HepG2 (cell line): ENCODE measurements around the gene IQCF5. TPM values are rescaled to one million over a fixed set of nuclear protein-coding genes. Genes with fewer than 3 reads are reported as not detected.

Experiments
- ATAC-seq: fragments of 200-7000 bp; cut with Tn5 transposase; 3 replicates; pipeline ENCODE4 v1.9.1; 2020; ENCODE audit warnings: mild to moderate bottlenecking, moderate library complexity
- BruUV-seq: library from RNA; stranded (reverse); fragments of 400-500 nt; replicated peaks from 2 replicates; lab custom pipeline; 2021; lab: Mats Ljungman, UMichigan
- CTCF ChIA-PET: fragments of 300-600 bp; formaldehyde crosslinking; extraction: SDS; loops from one replicate; lab custom pipeline; 2021; ENCODE audit warnings: low total read pairs, inconsistent platforms, low intra/inter-chr PET ratio; lab: Yijun Ruan, JAX
- POLR2A ChIA-PET: fragments of 350-600 bp; sonication (Branson Sonifier 250); formaldehyde crosslinking; loops from one replicate; lab custom pipeline; 2020; ENCODE audit warnings: antibody characterized with exemption, inconsistent platforms; lab: Yijun Ruan, JAX
- DNase-seq: peaks from one replicate; pipeline ENCODE4 v3.0.0-alpha.2; 2015; ENCODE audit warnings: low spot score
- FAIRE-seq: peaks from 3 replicates; lab custom pipeline; 2011; peaks lifted over from hg19 to GRCh38; lab: Jason Lieb, UNC
- H2AFZ ChIP-seq: one replicate; pipeline ENCODE4 v1.6.1; 2011; ENCODE audit warnings: low read length, inconsistent platforms
- H3K27ac ChIP-seq: fragments of 300-600 bp; 3 replicates; pipeline ENCODE4 v1.8.0; 2011; ENCODE audit warnings: mixed run types, mild to moderate bottlenecking, mixed read lengths, low read length, inconsistent platforms; ENCODE audit not compliant: insufficient read depth; ENCODE audit errors: extremely low read length
- H3K27me3 ChIP-seq, 2 experiments: fragments of 200-600 bp in 1 of 2; 2 replicates in 1 of 2; 3 replicates in 1 of 2; pipeline versions ENCODE4 v1.6.0 to v1.8.0; 2011; ENCODE audit warnings: low read length in 2 of 2, mild to moderate bottlenecking in 2 of 2, moderate library complexity in 2 of 2, inconsistent platforms in 1 of 2; ENCODE audit not compliant: insufficient read depth in 2 of 2, control insufficient read depth in 1 of 2
- H3K36me3 ChIP-seq, 2 experiments: fragments of 200-600 bp in 1 of 2; replicated peaks in 1 of 2; 2 replicates in 1 of 2; 3 replicates in 1 of 2; pipeline versions ENCODE4 v1.5.1 to v1.8.0; 2011; ENCODE audit warnings: low read length in 2 of 2, inconsistent platforms in 1 of 2; ENCODE audit not compliant: insufficient read depth in 2 of 2, control insufficient read depth in 1 of 2
- H3K4me1 ChIP-seq: 2 replicates; pipeline ENCODE4 v1.5.1; 2012; ENCODE audit warnings: low read length, inconsistent platforms; ENCODE audit not compliant: insufficient read depth
- H3K4me2 ChIP-seq: 2 replicates; pipeline ENCODE4 v1.6.0; 2011; ENCODE audit warnings: low read depth, low read length, inconsistent platforms
- H3K4me3 ChIP-seq, 3 experiments: fragments of 200-600 bp in 1 of 3; sonication (generic), shearing (Covaris generic) in 1 of 3; replicated peaks in 1 of 3; 2 replicates each; pipeline ENCODE4 v1.5.1; 2011 to 2016; ENCODE audit warnings: low read length in 3 of 3, inconsistent platforms in 2 of 3, low read depth in 2 of 3, mild to moderate bottlenecking in 2 of 3, control low read depth in 1 of 3, mixed read lengths in 1 of 3; ENCODE audit not compliant: insufficient read depth in 1 of 3
- H3K79me2 ChIP-seq: one replicate; pipeline ENCODE4 v1.6.1; 2011; ENCODE audit warnings: low read length, inconsistent platforms; ENCODE audit not compliant: insufficient read depth
- H3K9ac ChIP-seq: 2 replicates; pipeline ENCODE4 v1.6.0; 2011; ENCODE audit warnings: mild to moderate bottlenecking, low read depth, low read length, inconsistent platforms; ENCODE audit not compliant: insufficient read depth
- H3K9me3 ChIP-seq: 2 replicates; pipeline ENCODE4 v1.5.1; 2012; ENCODE audit warnings: mild to moderate bottlenecking, low read length
- H4K20me1 ChIP-seq: 2 replicates; pipeline ENCODE4 v1.6.0; 2011; ENCODE audit warnings: inconsistent platforms, mild to moderate bottlenecking, low read length, moderate library complexity; ENCODE audit not compliant: insufficient read depth
- DR1 ChIP-seq: sonication (generic); formaldehyde crosslinking; IDR thresholded peaks from 2 replicates; pipeline ENCODE4 v1.8.0; 2021; ENCODE audit warnings: mild to moderate bottlenecking, missing genetic modification reagents, inconsistent platforms
- FOXA1 ChIP-seq, 2 experiments: fragments of 450-650 bp in 1 of 2; sonication (generic) in 1 of 2; formaldehyde crosslinking in 1 of 2; IDR thresholded peaks; 2 replicates each; pipeline versions ENCODE4 v1.4.0 to v1.6.1; 2016 to 2020; ENCODE audit warnings: missing genetic modification reagents in 1 of 2
- PCBP1 ChIP-seq: fragments of 200-400 bp; formaldehyde crosslinking; IDR thresholded peaks from 2 replicates; pipeline ENCODE4 v1.6.1; 2017; ENCODE audit warnings: mild to moderate bottlenecking, low read depth, low read length, borderline replicate concordance
- PHF20 ChIP-seq: sonication (generic); formaldehyde crosslinking; IDR thresholded peaks from 2 replicates; pipeline ENCODE4 v1.5.0; 2020; ENCODE audit warnings: mild to moderate bottlenecking, missing genetic modification reagents
- SOX13 ChIP-seq, 3 experiments: fragments of 450-650 bp in 1 of 3; sonication (generic) in 1 of 3; formaldehyde crosslinking in 1 of 3; IDR thresholded peaks in 2 of 3; conservative IDR thresholded peaks in 1 of 3; 2 replicates each; pipeline versions ENCODE4 v1.5.0 to v1.6.1; 2016 to 2020; ENCODE audit warnings: antibody characterized with exemption in 1 of 3, mild to moderate bottlenecking in 1 of 3, missing compliant biosample characterization in 1 of 3, missing genetic modification reagents in 1 of 3, moderate library complexity in 1 of 3
- THAP11 ChIP-seq: IDR thresholded peaks from 2 replicates; pipeline ENCODE4 v1.6.1; 2016; ENCODE audit warnings: missing biosample characterization, missing genetic modification reagents
- ZMYM3 ChIP-seq: sonication (generic); formaldehyde crosslinking; IDR thresholded peaks from 2 replicates; pipeline ENCODE4 v1.5.1; 2020; ENCODE audit warnings: mild to moderate bottlenecking, missing genetic modification reagents
- ZNF678 ChIP-seq: sonication (generic); formaldehyde crosslinking; IDR thresholded peaks from 2 replicates; pipeline ENCODE4 v1.4.0; 2020; ENCODE audit warnings: mild to moderate bottlenecking, missing genetic modification reagents
- ZNF687 ChIP-seq: sonication (generic); formaldehyde crosslinking; IDR thresholded peaks from 2 replicates; pipeline ENCODE4 v1.5.1; 2020; ENCODE audit warnings: mild to moderate bottlenecking, missing genetic modification reagents, moderate library complexity
- WGBS: methylation state at CpG from one replicate; pipeline ENCODE4 v1.1.6; 2017; ENCODE audit warnings: low lambda C conversion rate; 5-methylcytosine and 5-hydroxymethylcytosine counted together
- in situ Hi-C: cut with HindIII; loops from 2 replicates; pipeline ENCODE4 v1.10.0; 2017; ENCODE audit warnings: low pct_unique_long_range_greater_than_20kb; ENCODE audit not compliant: extremely low pct_ligation_motif_present
- intact Hi-C: fragments of 100-400 bp; cut with micrococcal nuclease; formaldehyde crosslinking; loops from one replicate; pipeline ENCODE4 v1.10.0; 2022; ENCODE audit not compliant: unreplicated experiment
- polyA plus RNA-seq, 8 experiments: library from polyadenylated mRNA; depleted of rRNA in 3 of 8; stranded (reverse) in 7 of 8; unstranded in 1 of 8; fragments of >200 nt; fragmentation: Illumina TruSeq in 4 of 8; extraction: Trizol in 4 of 8; gene quantifications; 2 replicates each; pipeline versions ENCODE4 v1.2.1 to v1.2.3, GENCODE V29; 2011 to 2016; ENCODE audit warnings: low read depth in 4 of 8, missing spikeins in 1 of 8, mixed read lengths in 1 of 8; ENCODE audit not compliant: insufficient read depth in 1 of 8
- total RNA-seq, 5 experiments: library from RNA; depleted of rRNA; stranded (reverse); fragments of >200 nt; fragmentation: Illumina TruSeq; extraction: Trizol; gene quantifications; 2 replicates each; pipeline ENCODE4 v1.2.3, GENCODE V29; 2016; ENCODE audit warnings: low read depth in 1 of 5
- TF ChIP-seq, protein P1 (sequence below): IDR thresholded peaks from 2 replicates; pipeline ENCODE4 v1.6.1; 2012; ENCODE audit warnings: low read depth, low read length, improper control_type of control experiment
- TF ChIP-seq, protein P2 (sequence below): sonication (generic); formaldehyde crosslinking; IDR thresholded peaks from 2 replicates; pipeline ENCODE4 v1.5.0; 2020; ENCODE audit warnings: mild to moderate bottlenecking, missing genetic modification reagents

Gene IQCF5
- total and polyA plus RNA-seq, 2 of the 13 experiments (the other 11 are each of a cell fraction or from before 2014, with no cell fraction given), result not detected

DNA sequence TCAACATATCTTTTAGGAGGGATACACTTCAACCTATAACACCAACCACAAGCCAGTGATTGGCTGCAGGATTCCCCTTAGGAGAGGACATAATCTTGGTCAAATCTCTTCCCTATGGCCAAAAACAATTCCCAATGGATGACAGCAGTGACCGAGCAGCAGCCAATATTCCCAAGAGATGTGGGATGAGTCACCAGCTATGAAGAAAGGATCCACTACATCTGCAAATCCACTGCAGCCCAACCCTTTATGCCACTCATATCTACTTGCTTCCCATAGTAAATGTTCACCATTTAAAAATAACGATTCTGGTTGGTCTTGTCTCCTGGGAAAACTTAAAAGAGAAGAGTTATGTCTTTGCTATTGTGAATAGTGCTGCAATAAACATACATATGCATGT lies 4.5 kb upstream of the IQCF5 start:
- Histone ChIP-seq H3K36me3 (no peaks in the 10 kb centered on the region), H4K20me1 (no peaks in the 10 kb centered on the region), H3K4me1 (no peaks in the 10 kb centered on the region), H2AFZ (no peak overlapping the region), H3K79me2 (no peaks in the 10 kb centered on the region), H3K9me3 (no peaks in the 10 kb centered on the region), H3K4me3 (no peak overlapping the region), H3K27ac (no peak overlapping the region), H3K27me3 (peaks cover 1 to 23% of the 10 kb centered on the region in 2 experiments; a peak in 3 of 5 replicates), H3K4me2 (no peak overlapping the region), H3K9ac (no peak overlapping the region)
- POLR2A ChIA-PET, result no interaction called here
- FAIRE-seq (no peak), DNase-seq (no peak), ATAC-seq (no peak)
- no TSS peak for BruUV-seq
- WGBS, result 0% methylated on average over 1 of the region's 2 CpGs
- in situ Hi-C loops (no loop called here), intact Hi-C loops (no loop called here)
- TF ChIP-seq ZMYM3 (CRISPR knock-in tag) (no peak), PCBP1 (no peak), ZNF678 (CRISPR knock-in tag) (no peak), THAP11 (CRISPR knock-in tag) (no peak), PHF20 (CRISPR knock-in tag) (no peak), FOXA1 (IDR thresholded peaks at IDR 0.05) (no peak), FOXA1 (CRISPR knock-in tag; IDR thresholded peaks at IDR 0.05) (no peak), SOX13 (IDR thresholded peaks at IDR 0.05) (no peak), SOX13 (CRISPR knock-in tag; conservative IDR thresholded peaks at IDR 0.05 in 1 of 2, IDR thresholded peaks at IDR 0.05 in 1 of 2) (no peak), ZNF687 (CRISPR knock-in tag) (no peak), DR1 (no peak)
- TF ChIP-seq, protein P1, sequence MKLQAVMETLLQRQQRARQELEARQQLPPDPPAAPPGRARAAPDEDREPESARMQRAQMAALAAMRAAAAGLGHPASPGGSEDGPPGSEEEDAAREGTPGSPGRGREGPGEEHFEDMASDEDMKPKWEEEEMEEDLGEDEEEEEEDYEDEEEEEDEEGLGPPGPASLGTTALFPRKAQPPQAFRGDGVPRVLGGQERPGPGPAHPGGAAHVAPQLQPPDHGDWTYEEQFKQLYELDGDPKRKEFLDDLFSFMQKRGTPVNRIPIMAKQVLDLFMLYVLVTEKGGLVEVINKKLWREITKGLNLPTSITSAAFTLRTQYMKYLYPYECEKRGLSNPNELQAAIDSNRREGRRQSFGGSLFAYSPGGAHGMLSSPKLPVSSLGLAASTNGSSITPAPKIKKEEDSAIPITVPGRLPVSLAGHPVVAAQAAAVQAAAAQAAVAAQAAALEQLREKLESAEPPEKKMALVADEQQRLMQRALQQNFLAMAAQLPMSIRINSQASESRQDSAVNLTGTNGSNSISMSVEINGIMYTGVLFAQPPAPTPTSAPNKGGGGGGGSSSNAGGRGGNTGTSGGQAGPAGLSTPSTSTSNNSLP, result no peak
- TF ChIP-seq, protein P2, sequence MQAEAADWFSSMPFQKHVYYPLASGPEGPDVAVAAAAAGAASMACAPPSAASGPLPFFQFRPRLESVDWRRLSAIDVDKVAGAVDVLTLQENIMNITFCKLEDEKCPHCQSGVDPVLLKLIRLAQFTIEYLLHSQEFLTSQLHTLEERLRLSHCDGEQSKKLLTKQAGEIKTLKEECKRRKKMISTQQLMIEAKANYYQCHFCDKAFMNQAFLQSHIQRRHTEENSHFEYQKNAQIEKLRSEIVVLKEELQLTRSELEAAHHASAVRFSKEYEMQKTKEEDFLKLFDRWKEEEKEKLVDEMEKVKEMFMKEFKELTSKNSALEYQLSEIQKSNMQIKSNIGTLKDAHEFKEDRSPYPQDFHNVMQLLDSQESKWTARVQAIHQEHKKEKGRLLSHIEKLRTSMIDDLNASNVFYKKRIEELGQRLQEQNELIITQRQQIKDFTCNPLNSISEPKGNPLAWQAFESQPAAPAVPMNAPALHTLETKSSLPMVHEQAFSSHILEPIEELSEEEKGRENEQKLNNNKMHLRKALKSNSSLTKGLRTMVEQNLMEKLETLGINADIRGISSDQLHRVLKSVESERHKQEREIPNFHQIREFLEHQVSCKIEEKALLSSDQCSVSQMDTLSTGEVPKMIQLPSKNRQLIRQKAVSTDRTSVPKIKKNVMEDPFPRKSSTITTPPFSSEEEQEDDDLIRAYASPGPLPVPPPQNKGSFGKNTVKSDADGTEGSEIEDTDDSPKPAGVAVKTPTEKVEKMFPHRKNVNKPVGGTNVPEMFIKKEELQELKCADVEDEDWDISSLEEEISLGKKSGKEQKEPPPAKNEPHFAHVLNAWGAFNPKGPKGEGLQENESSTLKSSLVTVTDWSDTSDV (CRISPR knock-in tag), result no peak
- CTCF ChIA-PET, result no interaction called here
